Neural progenitor cell (in vitro differentiated cells): ENCODE results near the gene CREG2. TPM values are rescaled to one million over a fixed set of nuclear protein-coding genes. Genes with fewer than 3 reads are reported as not detected.

Experiments
- DNase-seq: peaks from one replicate; pipeline ENCODE4 v3.0.0-alpha.2; 2016; ENCODE audit warnings: low spot score
- H2AFZ ChIP-seq: fragments of 200-600 bp; sonication (generic); replicated peaks from 2 replicates; pipeline ENCODE4 v1.6.1; 2016; ENCODE audit warnings: antibody characterized with exemption
- H3F3A ChIP-seq: fragments of 200-600 bp; sonication (generic); 2 replicates; pipeline ENCODE4 v1.6.1; 2016; ENCODE audit warnings: antibody characterized with exemption, low read depth
- H3K27ac ChIP-seq: fragments of 200-600 bp; sonication (generic); 2 replicates; pipeline ENCODE4 v1.5.1; 2016; ENCODE audit warnings: mild to moderate bottlenecking
- H3K27me3 ChIP-seq: fragments of 200-600 bp; sonication (generic); 2 replicates; pipeline ENCODE4 v1.6.1; 2016; ENCODE audit warnings: mild to moderate bottlenecking, moderate library complexity
- H3K36me3 ChIP-seq: fragments of 200-600 bp; sonication (generic); 2 replicates; pipeline ENCODE4 v1.5.1; 2016
- H3K4me1 ChIP-seq: fragments of 200-600 bp; sonication (generic); 2 replicates; pipeline ENCODE4 v1.6.1; 2016; ENCODE audit warnings: mixed run types
- H3K4me2 ChIP-seq: fragments of 200-600 bp; sonication (generic); 2 replicates; pipeline ENCODE4 v1.6.1; 2016
- H3K4me3 ChIP-seq: fragments of 200-600 bp; sonication (generic); 2 replicates; pipeline ENCODE4 v1.5.1; 2016
- H3K79me2 ChIP-seq: fragments of 200-600 bp; sonication (generic); 2 replicates; pipeline ENCODE4 v1.6.1; 2016; ENCODE audit warnings: low read depth
- H3K9ac ChIP-seq: fragments of 200-600 bp; sonication (generic); 2 replicates; pipeline ENCODE4 v1.6.1; 2016
- H3K9me3 ChIP-seq: fragments of 200-600 bp; sonication (generic); 2 replicates; pipeline ENCODE4 v1.5.1; 2016; ENCODE audit warnings: low read depth
- H4K20me1 ChIP-seq: fragments of 200-600 bp; sonication (generic); 2 replicates; pipeline ENCODE4 v1.6.1; 2016; ENCODE audit warnings: low read depth
- H3K27ac Mint-ChIP-seq: 3 replicates; pipeline ENCODE4 v1.8.0; 2021; ENCODE audit warnings: mixed read lengths
- H3K27me3 Mint-ChIP-seq: 2 replicates; pipeline ENCODE4 v1.8.0; 2022; ENCODE audit warnings: low read depth, mild to moderate bottlenecking, inconsistent platforms, moderate library complexity, mixed read lengths; ENCODE audit not compliant: insufficient read depth
- H3K36me3 Mint-ChIP-seq: 3 replicates; pipeline ENCODE4 v1.8.0; 2021; ENCODE audit warnings: mixed read lengths
- H3K4me1 Mint-ChIP-seq: 3 replicates; pipeline ENCODE4 v1.8.0; 2021; ENCODE audit warnings: mixed read lengths
- H3K4me3 Mint-ChIP-seq: 3 replicates; pipeline ENCODE4 v1.8.0; 2021; ENCODE audit warnings: mild to moderate bottlenecking, moderate library complexity, mixed read lengths
- H3K9me3 Mint-ChIP-seq: 3 replicates; pipeline ENCODE4 v1.8.0; 2020; ENCODE audit warnings: mixed read lengths
- EZH2 ChIP-seq: fragments of 200-600 bp; sonication (generic); IDR thresholded peaks from 2 replicates; pipeline ENCODE4 v1.6.1; 2017; ENCODE audit warnings: antibody characterized with exemption, mild to moderate bottlenecking, moderate library complexity
- EZH2phosphoT487 ChIP-seq: fragments of 200-600 bp; sonication (generic); IDR thresholded peaks from 2 replicates; pipeline ENCODE4 v1.6.1; 2017; ENCODE audit warnings: antibody characterized with exemption
- total RNA-seq: library from RNA; depleted of rRNA; stranded (reverse); fragments of >200 nt; gene quantifications from 2 replicates; pipeline ENCODE4 v1.2.3, GENCODE V29; 2015; ENCODE audit warnings: low replicate concordance
- TF ChIP-seq, protein P1 (sequence below): fragments of 200-600 bp; sonication (generic); IDR thresholded peaks from 2 replicates; pipeline ENCODE4 v1.5.1; 2017; ENCODE audit warnings: antibody characterized with exemption, mild to moderate bottlenecking

The CREG2 gene
- total RNA-seq, 1 donor from 2014 or later, result not detected

GRCh38 chr2:101401906-101402305, 14.6 kb upstream of the CREG2 start:
- Histone ChIP-seq H3K9ac (no peak overlapping the region), H3K79me2 (no peaks in the 10 kb centered on the region), H3K27ac (no peak overlapping the region), H2AFZ (no peak overlapping the region), H3K27me3 (no peaks in the 10 kb centered on the region), H3K4me3 (no peak overlapping the region), H3K9me3 (no peaks in the 10 kb centered on the region), H3F3A (peaks cover 5% of the 10 kb centered on the region), H3K4me1 (peaks cover 26% of the 10 kb centered on the region), H3K36me3 (no peaks in the 10 kb centered on the region), H4K20me1 (no peaks in the 10 kb centered on the region), H3K4me2 (no peak overlapping the region)
- Mint-ChIP-seq H3K36me3 (no peaks in the 10 kb centered on the region), H3K27ac (no peak overlapping the region), H3K27me3 (peaks cover 8% of the 10 kb centered on the region), H3K9me3 (no peaks in the 10 kb centered on the region), H3K4me1 (peaks cover 22% of the 10 kb centered on the region), H3K4me3 (no peak overlapping the region)
- DNase-seq, result no peak
- no peak for TF ChIP-seq EZH2
- TF ChIP-seq, protein P1, sequence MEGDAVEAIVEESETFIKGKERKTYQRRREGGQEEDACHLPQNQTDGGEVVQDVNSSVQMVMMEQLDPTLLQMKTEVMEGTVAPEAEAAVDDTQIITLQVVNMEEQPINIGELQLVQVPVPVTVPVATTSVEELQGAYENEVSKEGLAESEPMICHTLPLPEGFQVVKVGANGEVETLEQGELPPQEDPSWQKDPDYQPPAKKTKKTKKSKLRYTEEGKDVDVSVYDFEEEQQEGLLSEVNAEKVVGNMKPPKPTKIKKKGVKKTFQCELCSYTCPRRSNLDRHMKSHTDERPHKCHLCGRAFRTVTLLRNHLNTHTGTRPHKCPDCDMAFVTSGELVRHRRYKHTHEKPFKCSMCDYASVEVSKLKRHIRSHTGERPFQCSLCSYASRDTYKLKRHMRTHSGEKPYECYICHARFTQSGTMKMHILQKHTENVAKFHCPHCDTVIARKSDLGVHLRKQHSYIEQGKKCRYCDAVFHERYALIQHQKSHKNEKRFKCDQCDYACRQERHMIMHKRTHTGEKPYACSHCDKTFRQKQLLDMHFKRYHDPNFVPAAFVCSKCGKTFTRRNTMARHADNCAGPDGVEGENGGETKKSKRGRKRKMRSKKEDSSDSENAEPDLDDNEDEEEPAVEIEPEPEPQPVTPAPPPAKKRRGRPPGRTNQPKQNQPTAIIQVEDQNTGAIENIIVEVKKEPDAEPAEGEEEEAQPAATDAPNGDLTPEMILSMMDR, result peak; percentile 16

GRCh38 chr2:101401326-101401665, 14.0 kb upstream of the CREG2 start:
- DNase-seq, result no peak
- H3K79me2 ChIP-seq, result no peaks in the 10 kb centered on the region
- no peak overlapping the region for H3K27ac ChIP-seq
- peaks cover 26% of the 10 kb centered on the region for H3K4me1 ChIP-seq
- Mint-ChIP-seq H3K36me3 (no peaks in the 10 kb centered on the region), H3K27me3 (peaks cover 8% of the 10 kb centered on the region), H3K4me1 (peaks cover 22% of the 10 kb centered on the region), H3K9me3 (no peaks in the 10 kb centered on the region), H3K27ac (no peak overlapping the region), H3K4me3 (no peak overlapping the region)
- H3K9ac ChIP-seq, result no peak overlapping the region
- H4K20me1 ChIP-seq, result no peaks in the 10 kb centered on the region
- peaks cover 5% of the 10 kb centered on the region for H3F3A ChIP-seq
- no peak overlapping the region for H2AFZ ChIP-seq
- H3K36me3 ChIP-seq, result no peaks in the 10 kb centered on the region
- no peaks in the 10 kb centered on the region for H3K9me3 ChIP-seq
- H3K4me2 ChIP-seq, result no peak overlapping the region
- TF ChIP-seq EZH2, result no peak
- no peak for TF ChIP-seq EZH2phosphoT487
- TF ChIP-seq, protein P1, result no peak
- no peak overlapping the region for H3K4me3 ChIP-seq
- H3K27me3 ChIP-seq, result no peaks in the 10 kb centered on the region

- Histone ChIP-seq H3K36me3 (no peaks in the 10 kb centered on the region), H3F3A (peaks cover 5% of the 10 kb centered on the region), H3K4me2 (peak overlapping the region; percentile 26), H2AFZ (no peak overlapping the region), H3K4me3 (no peak overlapping the region), H3K79me2 (no peaks in the 10 kb centered on the region), H3K9ac (no peak overlapping the region), H3K27ac (no peak overlapping the region), H3K27me3 (no peaks in the 10 kb centered on the region), H3K4me1 (peaks cover 26% of the 10 kb centered on the region), H3K9me3 (no peaks in the 10 kb centered on the region), H4K20me1 (no peaks in the 10 kb centered on the region)
- Mint-ChIP-seq H3K9me3 (no peaks in the 10 kb centered on the region), H3K27ac (no peak overlapping the region), H3K27me3 (peaks cover 8% of the 10 kb centered on the region), H3K4me1 (peaks cover 22% of the 10 kb centered on the region), H3K36me3 (no peaks in the 10 kb centered on the region), H3K4me3 (peak overlapping the region; percentile 24)
- no peak for TF ChIP-seq EZH2phosphoT487
- TF ChIP-seq EZH2, result no peak
- TF ChIP-seq, protein P1, result no peak
- peak; percentile 48 for DNase-seq
Measured at GRCh38 chr2:101400506-101401325, 13.4 kb upstream of the CREG2 start.
